Nucleus accumbens (tissue), 56 donors: ENCODE results near the gene ACTN3.
A peak's percentile ranks its signal among the peaks of the same experiment; 100 is the strongest.
"Not testable (repeated sequence)": the region's sequence is repeated elsewhere in the genome, so short reads cannot be mapped to it uniquely, and the experiment has no call there.

Source experiments
- DNase-seq, 56 donors: peaks; one replicate each; lab custom pipeline; 2025; lab: John Stamatoyannopoulos, UW

Gene ACTN3

DNA sequence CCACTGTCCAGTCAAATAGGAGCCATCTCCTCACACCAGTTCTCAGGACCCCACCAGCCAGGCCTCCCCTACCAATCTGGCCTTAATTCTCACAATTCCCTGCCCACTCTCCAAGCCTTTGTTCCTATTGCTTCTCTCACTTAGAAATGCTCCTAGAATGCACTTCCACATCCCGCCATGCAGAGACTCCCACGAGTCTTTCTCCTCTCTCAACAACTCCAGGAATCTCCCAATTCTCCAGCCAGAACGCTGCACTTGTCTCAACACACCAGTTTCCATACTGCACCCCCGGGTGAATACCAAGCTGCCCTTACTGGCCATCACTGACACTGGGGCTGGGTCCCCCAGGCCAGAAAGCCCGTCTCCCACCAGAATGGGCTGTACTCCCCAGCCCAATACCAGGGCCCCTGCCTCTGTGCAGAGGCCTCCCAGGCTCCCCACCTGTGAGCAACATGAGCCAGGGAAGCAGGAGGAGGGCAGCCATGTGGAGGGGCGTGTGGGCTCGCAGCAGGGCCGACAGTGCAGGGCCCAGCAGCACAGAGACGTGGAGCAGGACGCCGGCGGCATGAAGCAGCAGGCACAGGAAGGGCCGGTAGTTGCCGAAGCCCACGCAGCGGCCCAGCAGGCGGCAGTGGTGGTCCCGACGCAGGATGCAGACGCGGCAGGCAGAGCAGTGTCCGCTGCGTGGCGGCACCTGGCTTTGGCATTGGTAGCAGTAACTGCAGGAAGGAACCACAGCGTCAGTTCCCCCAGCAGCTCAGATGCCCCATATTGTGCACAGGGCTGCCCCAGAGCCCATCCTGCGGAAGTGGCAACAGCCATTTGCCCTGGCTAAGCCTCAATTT is 3.2 kb upstream of the ACTN3 start:
- DNase-seq: peak in 8 of 56 donors; percentile 11 to 42 (median 26)

DNA sequence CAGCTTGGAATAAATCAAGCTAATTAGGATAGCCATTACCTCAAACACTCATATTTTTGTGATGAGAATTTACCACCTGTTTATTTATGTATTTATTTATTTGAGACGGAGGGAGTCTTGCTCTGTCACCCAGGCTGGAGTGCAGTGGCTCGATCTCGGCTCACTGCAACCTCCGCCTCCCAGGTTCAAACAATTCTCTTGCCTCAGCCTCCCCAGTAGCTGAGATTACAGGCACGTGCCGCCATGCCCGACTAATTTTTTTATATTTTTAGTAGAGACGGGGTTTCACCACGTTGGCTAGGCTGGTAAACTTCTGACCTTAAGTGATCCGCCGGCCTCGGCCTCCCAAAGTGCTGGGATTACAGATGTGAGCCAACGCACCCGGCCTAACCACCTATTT is 1.8 kb upstream of the ACTN3 start:
- not testable (repeated sequence) for DNase-seq

DNA sequence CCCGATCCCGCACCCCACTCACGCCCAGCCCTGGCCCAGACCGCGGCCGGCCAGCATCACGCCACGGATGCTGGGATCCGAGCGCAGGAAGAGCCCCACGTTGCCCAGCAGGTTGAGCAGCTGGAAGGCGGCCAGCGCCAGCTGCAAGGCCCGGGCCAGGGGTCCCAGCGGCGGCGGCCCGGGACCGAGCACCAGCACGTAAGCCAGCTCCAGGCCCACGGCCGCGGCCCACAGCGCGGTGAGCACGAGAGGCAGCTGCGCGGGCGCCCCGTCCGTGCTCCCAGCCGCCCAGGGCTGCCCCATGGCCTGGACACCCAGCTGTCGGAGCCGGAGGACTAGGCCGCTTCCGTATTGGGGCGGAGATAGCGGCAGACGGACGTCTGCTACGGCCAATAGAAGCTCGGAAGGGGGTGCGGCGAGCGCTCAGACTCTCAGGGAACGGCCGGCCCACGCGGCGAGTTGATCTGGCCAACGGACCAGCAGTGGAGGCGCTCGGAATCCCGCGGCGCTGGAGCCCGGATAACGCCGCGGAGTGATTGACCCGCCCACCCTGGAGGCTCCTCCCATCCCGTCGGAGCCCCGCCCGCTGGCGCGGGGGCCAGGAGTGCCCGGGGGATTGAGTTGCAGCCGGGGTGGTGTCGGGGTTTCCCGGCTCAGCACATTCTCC is 869 bp upstream of the ACTN3 start, which contains the start of gene ZDHHC24:
Gene ZDHHC24 (minus strand): TSS at position 348 of the 667 bp plus-strand sequence. CDS start 45 bp downstream, at position 303.
- DNase-seq: peak; percentile 36 to 97 (median 91)

DNA sequence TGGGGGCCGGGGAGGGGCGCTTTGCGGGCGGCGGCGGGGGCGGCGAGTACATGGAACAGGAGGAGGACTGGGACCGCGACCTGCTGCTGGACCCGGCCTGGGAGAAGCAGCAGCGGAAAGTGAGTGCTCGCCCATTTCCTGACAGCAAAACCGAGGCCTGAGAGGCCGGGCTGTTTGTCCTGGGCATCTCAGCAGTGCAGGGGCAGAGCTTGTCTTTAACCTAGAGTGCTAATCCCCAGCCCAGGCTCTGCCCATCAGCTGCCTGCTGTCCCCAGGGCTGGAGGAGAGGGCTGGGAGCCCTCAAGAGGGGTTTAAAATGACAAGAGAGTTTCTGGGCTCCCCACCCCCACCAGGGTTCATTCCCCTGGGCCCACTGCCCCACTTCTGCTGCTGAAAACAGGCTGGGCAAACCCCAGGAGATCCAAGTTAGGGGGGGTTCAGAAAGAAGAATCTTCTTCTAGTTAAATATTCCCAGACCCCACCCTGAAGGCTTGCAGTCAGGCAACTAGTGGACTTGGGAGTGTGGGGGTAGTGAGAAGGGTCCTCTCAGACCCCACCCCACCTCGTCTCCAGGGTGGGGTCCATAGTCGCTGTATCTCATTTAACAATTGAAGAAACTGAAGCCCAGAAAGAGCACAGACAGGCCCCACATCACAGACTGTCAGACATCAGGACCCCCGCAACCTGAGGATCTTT is 411 bp downstream of the ACTN3 start:
- no peak for DNase-seq

DNA sequence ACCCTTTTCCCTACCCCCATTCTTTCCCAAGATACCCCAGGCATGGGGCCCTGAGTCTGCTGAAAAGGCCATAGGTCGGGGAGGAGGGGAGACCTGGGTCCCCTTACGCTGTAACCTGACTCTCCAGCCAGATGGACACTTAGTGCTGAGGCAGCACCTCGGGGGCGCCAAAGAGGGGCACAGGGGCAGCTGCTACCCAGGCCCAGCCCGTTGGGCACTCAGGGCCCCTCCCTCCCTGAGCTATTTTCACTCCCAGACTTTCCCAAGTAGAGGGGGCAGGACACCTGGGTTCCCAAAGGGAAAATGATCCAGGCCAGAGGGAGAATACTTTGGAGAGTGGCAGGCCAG is 933 bp downstream of the ACTN3 start:
- no peak for DNase-seq

DNA sequence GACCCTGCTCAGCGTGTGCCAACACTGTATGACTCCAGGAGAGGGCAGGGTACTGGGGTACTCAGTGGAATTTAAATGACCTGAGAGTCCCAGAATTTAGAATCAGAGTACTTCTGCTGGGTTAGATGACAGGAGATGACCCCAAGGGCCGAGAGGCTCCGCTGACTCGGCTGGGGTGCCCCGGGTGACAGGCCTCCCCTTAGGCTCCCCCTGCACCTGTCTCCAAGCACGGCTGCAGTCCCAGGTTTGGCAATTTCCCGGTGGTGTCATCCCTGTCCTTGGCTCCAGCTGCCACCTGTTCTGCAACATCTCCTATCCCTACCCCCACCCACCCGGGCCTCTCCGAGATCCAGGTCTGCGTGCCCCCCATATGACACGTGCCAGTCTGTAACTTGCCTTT is 1.3 kb downstream of the ACTN3 start:
- DNase-seq: no peak

DNA sequence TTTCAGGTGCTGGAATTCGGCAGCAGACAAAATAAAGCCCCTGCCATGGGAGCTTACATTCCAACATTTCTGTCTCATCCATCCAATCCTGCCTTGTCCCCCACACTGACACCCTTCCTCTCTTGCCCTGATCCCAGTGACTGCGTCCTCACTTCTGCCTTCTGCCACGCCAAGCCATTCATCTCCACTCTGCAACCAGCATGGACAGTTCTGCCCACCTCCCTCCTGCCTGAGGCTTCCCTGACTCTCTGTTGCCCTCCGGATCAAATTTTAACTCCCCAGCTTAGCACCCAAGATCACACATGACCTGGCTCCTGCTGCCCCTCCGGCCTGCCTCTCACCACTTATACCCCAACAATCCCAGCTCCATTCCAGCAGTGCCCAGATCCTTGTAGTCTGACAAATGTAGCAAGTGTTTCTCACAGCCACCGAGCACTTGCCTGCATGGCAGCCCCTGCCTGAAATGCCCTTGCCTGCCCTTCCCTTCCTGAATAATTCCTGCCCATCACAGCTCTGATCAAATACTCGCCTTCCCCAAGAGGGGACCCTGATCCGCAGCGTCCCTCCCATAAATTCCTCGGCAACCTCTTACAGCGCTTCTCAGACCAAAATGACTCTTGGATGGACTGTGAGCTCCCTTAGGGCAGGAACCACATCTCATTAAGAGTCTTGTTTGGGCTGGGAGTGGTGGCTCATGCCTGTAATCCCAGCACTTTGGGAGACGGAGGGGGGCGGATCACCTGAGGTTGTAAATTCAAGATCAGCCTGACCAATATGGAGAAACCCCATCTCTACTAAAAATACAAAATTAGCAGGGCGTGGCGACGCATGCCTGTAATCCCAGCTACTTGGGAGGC is 2.3 kb downstream of the ACTN3 start:
- no peak for DNase-seq

DNA sequence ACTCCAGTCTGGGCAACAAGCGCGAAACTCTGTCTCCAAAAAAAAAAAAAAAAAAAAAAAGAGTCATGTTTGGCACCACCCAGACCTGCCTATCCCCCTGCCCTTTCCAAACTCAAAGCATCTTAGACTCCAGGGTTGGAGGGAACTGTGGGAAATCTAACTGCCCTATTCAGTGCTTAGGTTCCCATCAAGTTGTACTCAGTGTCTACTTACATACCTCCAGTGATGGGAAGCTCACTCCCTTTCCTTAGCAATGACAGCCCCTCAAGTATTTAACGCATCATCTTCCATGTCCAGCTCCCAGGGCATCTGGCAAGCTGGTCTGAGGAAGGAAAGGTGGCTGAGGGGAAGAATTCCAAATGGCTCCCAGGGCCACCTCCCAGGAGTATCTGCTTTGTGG is 3.0 kb downstream of the ACTN3 start:
- no peak for DNase-seq

DNA sequence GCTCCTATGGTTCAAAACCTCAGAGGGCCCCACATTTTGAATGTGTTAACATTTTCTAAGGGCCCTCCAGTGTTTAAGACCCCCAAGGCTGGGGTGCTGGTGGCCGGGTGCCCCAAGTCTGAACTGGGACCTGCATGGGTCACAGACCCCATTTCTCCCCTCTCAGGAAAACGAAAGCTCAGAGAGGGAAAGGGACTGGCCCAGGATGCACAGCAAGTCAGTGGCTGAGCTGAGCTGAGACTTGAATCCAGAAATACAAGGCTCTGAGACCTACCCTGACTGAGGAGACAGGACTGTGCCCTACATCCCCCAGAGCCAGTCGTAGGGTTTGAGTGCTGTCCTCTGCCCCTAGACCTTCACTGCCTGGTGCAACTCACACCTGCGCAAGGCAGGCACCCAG is 4.2 kb downstream of the ACTN3 start:
- no peak for DNase-seq

DNA sequence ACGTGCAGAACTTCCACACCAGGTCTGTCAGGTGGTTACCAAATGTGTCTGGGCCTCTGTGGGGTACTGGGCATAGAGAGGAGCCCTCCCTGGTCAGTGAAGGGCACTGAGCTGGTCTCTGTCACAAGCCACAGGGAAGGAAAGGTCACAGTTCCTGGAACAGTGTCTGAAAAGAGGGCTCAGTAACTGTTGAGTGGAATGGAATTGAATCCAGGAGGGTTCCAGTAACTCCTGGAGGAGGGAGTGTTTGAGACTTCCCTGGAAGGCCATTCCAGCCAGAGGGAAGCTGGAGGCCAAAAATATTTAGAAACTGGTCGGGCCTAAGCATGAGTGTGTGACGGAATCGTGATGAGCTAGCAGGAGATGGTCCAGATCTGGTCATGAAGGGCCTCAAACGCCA is 7.9 kb downstream of the ACTN3 start:
- no peak for DNase-seq

DNA sequence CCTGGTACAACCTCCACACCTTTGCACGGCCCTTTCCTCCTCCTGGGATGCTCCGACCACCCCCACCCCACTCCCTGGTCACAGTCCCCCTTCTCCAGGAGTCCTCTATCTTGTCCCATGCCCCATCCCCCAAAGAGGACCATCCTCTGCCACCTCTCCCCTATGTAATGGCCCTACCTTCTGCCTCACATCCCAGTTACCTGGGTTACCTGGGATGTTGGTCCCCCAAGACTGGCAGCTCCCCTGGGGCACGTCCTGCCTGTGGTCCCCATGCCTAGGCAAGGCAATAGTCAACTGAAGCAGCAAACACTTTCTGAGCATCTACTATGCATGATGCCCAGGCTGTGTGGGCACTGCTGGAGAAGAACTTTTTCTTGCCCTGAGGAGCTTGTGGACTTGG is 8.7 kb downstream of the ACTN3 start:
- DNase-seq: no peak

DNA sequence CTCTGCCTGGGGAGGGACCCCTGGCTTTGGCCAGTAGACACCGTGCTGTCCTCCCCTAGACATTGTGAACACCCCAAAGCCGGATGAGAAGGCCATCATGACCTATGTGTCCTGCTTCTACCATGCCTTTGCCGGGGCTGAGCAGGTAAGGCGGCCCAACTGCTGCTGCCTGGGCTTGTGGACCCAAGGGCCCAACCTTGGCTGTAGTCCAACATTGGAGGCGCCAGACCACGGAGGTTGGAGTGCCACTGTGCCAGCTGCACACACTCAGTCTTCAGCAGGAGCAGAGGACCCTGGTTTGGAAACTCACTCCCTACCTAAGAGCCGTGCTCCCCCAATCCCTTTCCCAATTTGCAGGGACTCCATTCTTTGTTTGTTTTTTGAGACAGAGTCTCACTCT is 9.4 kb downstream of the ACTN3 start:
- no peak for DNase-seq

DNA sequence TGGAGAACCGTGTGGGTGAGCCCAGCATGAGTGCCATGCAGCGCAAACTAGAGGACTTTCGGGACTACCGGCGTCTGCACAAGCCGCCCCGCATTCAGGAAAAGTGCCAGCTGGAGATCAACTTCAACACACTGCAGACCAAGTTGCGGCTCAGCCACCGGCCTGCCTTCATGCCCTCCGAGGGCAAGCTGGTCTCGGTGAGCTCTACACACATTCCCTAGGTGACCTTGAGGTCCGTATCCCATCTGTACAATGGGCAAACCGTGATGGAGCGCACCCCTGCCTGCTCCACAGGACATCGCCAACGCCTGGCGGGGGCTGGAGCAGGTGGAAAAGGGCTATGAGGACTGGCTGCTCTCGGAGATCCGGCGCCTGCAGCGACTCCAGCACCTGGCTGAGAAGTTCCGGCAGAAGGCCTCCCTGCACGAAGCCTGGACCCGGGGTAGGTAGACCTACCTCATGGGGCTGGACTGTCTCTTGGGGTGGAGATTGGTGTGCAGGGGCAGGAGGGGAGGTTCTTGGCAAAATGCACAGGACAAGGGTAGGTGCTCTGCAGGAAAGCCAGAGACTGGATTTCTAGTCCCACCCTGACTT is 11.1 kb downstream of the ACTN3 start:
- DNase-seq: no peak

DNA sequence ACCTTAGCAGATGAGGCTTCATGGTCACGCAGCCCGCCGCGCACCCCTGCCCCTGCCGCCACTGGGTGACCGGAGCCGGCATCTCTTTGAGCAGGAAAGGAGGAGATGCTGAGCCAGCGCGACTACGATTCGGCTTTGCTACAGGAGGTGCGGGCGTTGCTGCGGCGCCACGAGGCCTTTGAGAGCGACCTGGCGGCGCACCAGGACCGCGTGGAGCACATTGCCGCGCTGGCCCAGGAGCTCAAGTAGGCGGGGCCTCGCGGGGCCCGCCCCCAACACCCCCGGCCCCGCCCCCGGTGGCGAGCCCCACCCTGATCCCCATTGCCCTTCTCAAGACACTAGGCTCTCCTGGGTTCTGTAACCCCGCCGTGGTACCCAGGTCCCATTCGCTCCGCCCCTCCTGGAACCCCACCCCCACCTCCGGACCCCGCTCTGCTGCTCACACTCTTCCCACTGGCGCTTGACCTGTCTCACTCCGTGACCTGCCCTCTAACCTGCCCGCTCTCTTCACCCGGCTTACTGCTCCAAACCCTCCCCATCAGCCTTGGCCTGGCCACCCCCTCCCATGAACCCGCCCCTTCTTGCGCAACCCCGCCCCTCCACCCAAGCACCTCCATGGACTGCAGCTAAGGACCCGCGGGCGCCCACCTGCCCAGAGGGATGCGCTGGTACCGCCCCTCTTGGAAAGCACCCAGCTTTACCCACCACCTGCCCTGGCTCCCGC is 12.6 kb downstream of the ACTN3 start:
- peak in 2 of 56 donors; percentile 32 to 39 for DNase-seq

DNA sequence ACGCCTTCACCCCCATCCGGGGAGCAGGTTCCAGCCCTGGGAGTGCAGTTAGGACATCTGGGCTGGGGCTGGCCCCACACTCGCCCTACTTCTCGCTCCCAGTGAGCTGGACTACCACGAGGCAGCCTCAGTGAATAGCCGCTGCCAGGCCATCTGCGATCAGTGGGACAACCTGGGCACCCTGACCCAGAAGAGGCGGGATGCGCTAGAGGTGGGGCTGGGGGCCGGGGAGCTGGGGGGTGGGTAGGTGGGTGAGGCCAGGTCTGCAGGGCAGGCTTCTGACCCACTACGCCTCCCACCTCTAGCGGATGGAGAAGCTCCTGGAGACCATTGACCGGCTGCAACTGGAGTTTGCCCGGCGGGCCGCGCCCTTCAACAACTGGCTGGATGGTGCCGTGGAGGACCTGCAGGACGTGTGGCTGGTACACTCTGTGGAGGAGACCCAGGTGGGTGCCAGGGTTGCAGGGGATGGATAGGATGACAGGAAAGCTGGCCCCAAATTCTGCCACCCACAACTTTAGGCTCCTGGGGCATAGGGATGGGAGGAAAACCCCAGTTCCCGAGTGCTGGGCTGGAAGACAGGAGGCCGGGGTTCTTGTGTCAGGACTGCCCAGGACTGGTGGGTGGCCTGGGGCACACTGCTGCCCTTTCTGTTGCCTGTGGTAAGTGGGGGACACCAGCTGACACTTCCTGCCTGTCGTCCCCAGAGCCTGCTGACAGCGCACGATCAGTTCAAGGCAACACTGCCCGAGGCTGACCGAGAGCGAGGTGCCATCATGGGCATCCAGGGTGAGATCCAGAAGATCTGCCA is 13.4 kb downstream of the ACTN3 start:
- DNase-seq: no peak

DNA sequence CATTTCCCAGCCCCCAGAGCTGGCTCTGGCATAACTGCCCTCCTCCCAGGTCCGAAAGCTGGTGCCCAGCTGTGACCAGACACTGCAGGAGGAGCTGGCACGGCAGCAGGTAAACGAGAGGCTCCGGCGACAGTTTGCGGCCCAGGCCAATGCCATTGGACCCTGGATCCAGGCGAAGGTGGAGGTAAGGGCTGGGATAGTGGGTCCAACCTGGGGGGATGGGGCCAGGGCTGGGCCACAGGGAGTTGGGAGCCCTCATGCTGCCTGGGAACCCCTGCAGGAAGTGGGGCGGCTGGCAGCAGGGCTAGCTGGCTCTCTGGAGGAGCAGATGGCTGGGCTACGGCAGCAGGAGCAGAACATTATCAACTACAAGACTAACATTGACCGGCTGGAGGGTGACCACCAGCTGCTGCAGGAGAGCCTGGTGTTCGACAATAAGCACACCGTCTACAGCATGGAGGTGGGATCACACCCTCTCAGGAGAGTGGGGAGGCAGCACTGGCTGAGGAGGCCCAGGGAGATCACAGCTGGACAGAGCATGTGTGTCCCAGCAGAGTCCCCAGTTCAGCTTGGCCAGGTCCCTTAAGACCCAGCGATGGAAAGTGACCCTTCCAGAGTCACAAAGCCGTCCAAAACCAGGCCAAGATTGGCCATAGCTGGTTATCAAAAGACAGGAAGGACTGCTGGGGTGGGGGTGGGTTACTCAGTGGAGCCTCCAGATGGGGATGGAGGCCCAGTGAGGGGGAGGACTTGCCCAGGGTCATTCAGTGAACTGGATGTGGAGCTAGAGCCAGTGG is 14.7 kb downstream of the ACTN3 start:
- DNase-seq: no peak

DNA sequence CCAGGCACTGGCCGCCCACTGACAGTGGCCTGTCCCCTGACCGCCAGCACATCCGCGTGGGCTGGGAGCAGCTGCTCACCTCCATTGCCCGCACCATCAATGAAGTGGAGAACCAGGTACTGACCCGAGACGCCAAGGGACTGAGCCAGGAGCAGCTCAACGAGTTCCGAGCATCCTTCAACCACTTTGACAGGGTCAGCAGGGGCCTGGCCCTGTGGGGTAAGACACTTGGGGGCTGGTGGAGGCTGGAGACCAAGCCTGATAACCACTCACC is 15.2 kb downstream of the ACTN3 start:
- DNase-seq: no peak

DNA sequence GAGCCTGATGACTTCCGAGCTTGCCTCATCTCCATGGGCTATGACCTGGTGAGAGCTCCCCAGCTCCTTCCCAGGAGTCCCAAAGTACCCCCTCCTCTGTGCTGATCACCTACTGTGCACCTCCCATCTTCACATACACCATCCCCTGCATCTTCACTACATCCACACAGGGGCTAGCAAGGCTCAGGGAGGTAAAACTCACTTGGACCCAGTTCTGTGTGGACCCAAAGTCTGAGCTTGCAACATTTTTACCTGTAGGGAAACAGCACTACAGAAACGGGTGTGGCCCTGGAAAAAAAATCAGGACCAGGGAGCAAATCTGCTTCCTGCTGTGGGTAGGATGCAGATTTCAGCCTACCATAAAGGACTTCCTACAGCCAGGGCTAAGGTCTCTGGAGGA is 15.6 kb downstream of the ACTN3 start:
- DNase-seq: no peak
